GM23338 (cell line): ENCODE results near the gene S100A16. TPM values are rescaled to one million over a fixed set of nuclear protein-coding genes. Genes with fewer than 3 reads are reported as not detected.

Experiments used
- ATAC-seq: fragments of 200-7000 bp; cut with Tn5 transposase; 3 replicates; pipeline ENCODE4 v1.9.1; 2020
- DNase-seq: peaks from one replicate; pipeline ENCODE4 v3.0.0-alpha.2; 2015; ENCODE audit warnings: low spot score
- H2AFZ ChIP-seq: fragments of 200-600 bp; sonication (generic); 2 replicates; pipeline ENCODE4 v1.8.0; 2016; ENCODE audit warnings: antibody characterized with exemption, mild to moderate bottlenecking, moderate library complexity
- H3F3A ChIP-seq: fragments of 200-600 bp; sonication (generic); replicated peaks from 2 replicates; pipeline ENCODE4 v1.8.0; 2017; ENCODE audit warnings: antibody characterized with exemption, mixed run types, low read depth
- H3K27ac ChIP-seq: fragments of 200-600 bp; sonication (generic); 2 replicates; pipeline ENCODE4 v1.6.1; 2016; ENCODE audit warnings: low read depth
- H3K27me3 ChIP-seq: fragments of 200-600 bp; sonication (generic); 2 replicates; pipeline ENCODE4 v1.8.0; 2016; ENCODE audit warnings: mild to moderate bottlenecking, mixed run types, moderate library complexity; ENCODE audit not compliant: insufficient read depth
- H3K36me3 ChIP-seq: fragments of 200-600 bp; sonication (generic); 2 replicates; pipeline ENCODE4 v1.8.0; 2016; ENCODE audit warnings: mild to moderate bottlenecking; ENCODE audit not compliant: insufficient read depth
- H3K4me1 ChIP-seq: fragments of 200-600 bp; sonication (generic); 2 replicates; pipeline ENCODE4 v1.8.0; 2016; ENCODE audit warnings: mild to moderate bottlenecking, moderate library complexity; ENCODE audit not compliant: insufficient read depth
- H3K4me2 ChIP-seq: fragments of 200-600 bp; sonication (generic); 2 replicates; pipeline ENCODE4 v1.7.1; 2017; ENCODE audit warnings: mixed run types
- H3K4me3 ChIP-seq: fragments of 200-600 bp; sonication (generic); 2 replicates; pipeline ENCODE4 v1.6.1; 2016; ENCODE audit warnings: mixed run types
- H3K79me2 ChIP-seq: fragments of 200-600 bp; sonication (generic); replicated peaks from 2 replicates; pipeline ENCODE4 v1.8.0; 2017; ENCODE audit warnings: mild to moderate bottlenecking; ENCODE audit not compliant: insufficient read depth
- H3K9me2 ChIP-seq: fragments of 200-600 bp; sonication (generic); 2 replicates; pipeline ENCODE4 v1.8.0; 2017; ENCODE audit not compliant: insufficient read depth
- H4K20me1 ChIP-seq: fragments of 200-600 bp; sonication (generic); replicated peaks from 2 replicates; pipeline ENCODE4 v1.8.0; 2017; ENCODE audit warnings: mild to moderate bottlenecking; ENCODE audit not compliant: insufficient read depth
- H3K27ac Mint-ChIP-seq: 2 replicates; pipeline ENCODE4 v1.8.0; 2020; ENCODE audit warnings: inconsistent platforms, mild to moderate bottlenecking, moderate library complexity, mixed read lengths
- H3K27me3 Mint-ChIP-seq: 3 replicates; pipeline ENCODE4 v1.8.0; 2022; ENCODE audit warnings: low read depth, mild to moderate bottlenecking, moderate library complexity, mixed read lengths, inconsistent platforms; ENCODE audit not compliant: insufficient read depth, poor library complexity
- H3K36me3 Mint-ChIP-seq: 3 replicates; pipeline ENCODE4 v1.8.0; 2021; ENCODE audit warnings: low read depth, mild to moderate bottlenecking, inconsistent platforms, moderate library complexity, mixed read lengths
- H3K4me1 Mint-ChIP-seq: 3 replicates; pipeline ENCODE4 v1.8.0; 2020; ENCODE audit warnings: mild to moderate bottlenecking, inconsistent platforms, mixed read lengths
- H3K4me3 Mint-ChIP-seq: 3 replicates; pipeline ENCODE4 v1.8.0; 2021; ENCODE audit warnings: moderate library complexity, mild to moderate bottlenecking, inconsistent platforms, mixed read lengths
- H3K9me3 Mint-ChIP-seq: 3 replicates; pipeline ENCODE4 v1.8.0; 2020; ENCODE audit warnings: moderate library complexity, mild to moderate bottlenecking, inconsistent platforms, mixed read lengths
- CTCF ChIP-seq, 2 experiments: fragments of 200-600 bp in 1 of 2; sonication (generic) in 1 of 2; conservative IDR thresholded peaks; 2 replicates each; pipeline versions ENCODE4 v1.5.1 to v1.6.1; 2016 to 2017; ENCODE audit warnings: antibody characterized with exemption in 2 of 2, low read depth in 2 of 2, mild to moderate bottlenecking in 2 of 2, moderate library complexity in 1 of 2
- EZH2 ChIP-seq: fragments of 200-600 bp; sonication (generic); IDR thresholded peaks from one replicate; pipeline ENCODE4 v1.8.0; 2017; ENCODE audit warnings: antibody characterized with exemption, mild to moderate bottlenecking, low read depth; ENCODE audit not compliant: unreplicated experiment
- EZH2phosphoT487 ChIP-seq: fragments of 200-600 bp; sonication (generic); IDR thresholded peaks from one replicate; pipeline ENCODE4 v1.8.1; 2018; ENCODE audit warnings: antibody characterized with exemption; ENCODE audit not compliant: unreplicated experiment
- STAT1 ChIP-seq: IDR thresholded peaks from one replicate; pipeline ENCODE4 v1.6.1; 2016; ENCODE audit warnings: antibody characterized with exemption; ENCODE audit not compliant: unreplicated experiment
- ZNF331 ChIP-seq: fragments of 250-450 bp; sonication (Bioruptor Pico); IDR thresholded peaks from 2 replicates; pipeline ENCODE4 v1.5.0; 2020; ENCODE audit warnings: low read depth, mild to moderate bottlenecking, moderate library complexity
- polyA plus RNA-seq: library from polyadenylated mRNA; unstranded; fragments of >200 nt; fragmentation: Nextera tagmentation; extraction: Ambion mirVana; gene quantifications from 2 replicates; pipeline ENCODE4 v1.2.1, GENCODE V29; 2016
- total RNA-seq: library from RNA; depleted of rRNA; stranded (reverse); fragments of >200 nt; shearing (Covaris generic); gene quantifications from 2 replicates; pipeline ENCODE4 v1.2.3, GENCODE V29; 2014
- TF ChIP-seq, protein P1 (sequence below): fragments of 250-450 bp; sonication (Bioruptor Pico); IDR thresholded peaks from 2 replicates; pipeline ENCODE4 v1.5.0; 2020; ENCODE audit warnings: mild to moderate bottlenecking, moderate library complexity

Gene S100A16
- total and polyA plus RNA-seq, 2 experiments from 2014 or later = 13.0 to 20.4 TPM

- TF ChIP-seq, protein P1, sequence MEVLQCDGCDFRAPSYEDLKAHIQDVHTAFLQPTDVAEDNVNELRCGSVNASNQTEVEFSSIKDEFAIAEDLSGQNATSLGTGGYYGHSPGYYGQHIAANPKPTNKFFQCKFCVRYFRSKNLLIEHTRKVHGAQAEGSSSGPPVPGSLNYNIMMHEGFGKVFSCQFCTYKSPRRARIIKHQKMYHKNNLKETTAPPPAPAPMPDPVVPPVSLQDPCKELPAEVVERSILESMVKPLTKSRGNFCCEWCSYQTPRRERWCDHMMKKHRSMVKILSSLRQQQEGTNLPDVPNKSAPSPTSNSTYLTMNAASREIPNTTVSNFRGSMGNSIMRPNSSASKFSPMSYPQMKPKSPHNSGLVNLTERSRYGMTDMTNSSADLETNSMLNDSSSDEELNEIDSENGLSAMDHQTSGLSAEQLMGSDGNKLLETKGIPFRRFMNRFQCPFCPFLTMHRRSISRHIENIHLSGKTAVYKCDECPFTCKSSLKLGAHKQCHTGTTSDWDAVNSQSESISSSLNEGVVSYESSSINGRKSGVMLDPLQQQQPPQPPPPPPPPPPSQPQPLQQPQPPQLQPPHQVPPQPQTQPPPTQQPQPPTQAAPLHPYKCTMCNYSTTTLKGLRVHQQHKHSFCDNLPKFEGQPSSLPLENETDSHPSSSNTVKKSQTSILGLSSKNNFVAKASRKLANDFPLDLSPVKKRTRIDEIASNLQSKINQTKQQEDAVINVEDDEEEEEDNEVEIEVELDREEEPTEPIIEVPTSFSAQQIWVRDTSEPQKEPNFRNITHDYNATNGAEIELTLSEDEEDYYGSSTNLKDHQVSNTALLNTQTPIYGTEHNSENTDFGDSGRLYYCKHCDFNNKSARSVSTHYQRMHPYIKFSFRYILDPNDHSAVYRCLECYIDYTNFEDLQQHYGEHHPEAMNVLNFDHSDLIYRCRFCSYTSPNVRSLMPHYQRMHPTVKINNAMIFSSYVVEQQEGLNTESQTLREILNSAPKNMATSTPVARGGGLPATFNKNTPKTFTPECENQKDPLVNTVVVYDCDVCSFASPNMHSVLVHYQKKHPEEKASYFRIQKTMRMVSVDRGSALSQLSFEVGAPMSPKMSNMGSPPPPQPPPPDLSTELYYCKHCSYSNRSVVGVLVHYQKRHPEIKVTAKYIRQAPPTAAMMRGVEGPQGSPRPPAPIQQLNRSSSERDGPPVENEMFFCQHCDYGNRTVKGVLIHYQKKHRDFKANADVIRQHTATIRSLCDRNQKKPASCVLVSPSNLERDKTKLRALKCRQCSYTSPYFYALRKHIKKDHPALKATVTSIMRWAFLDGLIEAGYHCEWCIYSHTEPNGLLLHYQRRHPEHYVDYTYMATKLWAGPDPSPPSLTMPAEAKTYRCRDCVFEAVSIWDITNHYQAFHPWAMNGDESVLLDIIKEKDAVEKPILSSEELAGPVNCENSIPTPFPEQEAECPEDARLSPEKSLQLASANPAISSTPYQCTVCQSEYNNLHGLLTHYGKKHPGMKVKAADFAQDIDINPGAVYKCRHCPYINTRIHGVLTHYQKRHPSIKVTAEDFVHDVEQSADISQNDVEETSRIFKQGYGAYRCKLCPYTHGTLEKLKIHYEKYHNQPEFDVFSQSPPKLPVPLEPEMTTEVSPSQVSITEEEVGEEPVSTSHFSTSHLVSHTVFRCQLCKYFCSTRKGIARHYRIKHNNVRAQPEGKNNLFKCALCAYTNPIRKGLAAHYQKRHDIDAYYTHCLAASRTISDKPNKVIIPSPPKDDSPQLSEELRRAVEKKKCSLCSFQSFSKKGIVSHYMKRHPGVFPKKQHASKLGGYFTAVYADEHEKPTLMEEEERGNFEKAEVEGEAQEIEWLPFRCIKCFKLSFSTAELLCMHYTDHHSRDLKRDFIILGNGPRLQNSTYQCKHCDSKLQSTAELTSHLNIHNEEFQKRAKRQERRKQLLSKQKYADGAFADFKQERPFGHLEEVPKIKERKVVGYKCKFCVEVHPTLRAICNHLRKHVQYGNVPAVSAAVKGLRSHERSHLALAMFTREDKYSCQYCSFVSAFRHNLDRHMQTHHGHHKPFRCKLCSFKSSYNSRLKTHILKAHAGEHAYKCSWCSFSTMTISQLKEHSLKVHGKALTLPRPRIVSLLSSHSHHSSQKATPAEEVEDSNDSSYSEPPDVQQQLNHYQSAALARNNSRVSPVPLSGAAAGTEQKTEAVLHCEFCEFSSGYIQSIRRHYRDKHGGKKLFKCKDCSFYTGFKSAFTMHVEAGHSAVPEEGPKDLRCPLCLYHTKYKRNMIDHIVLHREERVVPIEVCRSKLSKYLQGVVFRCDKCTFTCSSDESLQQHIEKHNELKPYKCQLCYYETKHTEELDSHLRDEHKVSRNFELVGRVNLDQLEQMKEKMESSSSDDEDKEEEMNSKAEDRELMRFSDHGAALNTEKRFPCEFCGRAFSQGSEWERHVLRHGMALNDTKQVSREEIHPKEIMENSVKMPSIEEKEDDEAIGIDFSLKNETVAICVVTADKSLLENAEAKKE (CRISPR knock-in tag) = no peak
- TF ChIP-seq CTCF (conservative IDR thresholded peaks at IDR 0.05; ENCODE audit: low read depth in 2 of 2) (no peak), EZH2phosphoT487 (no peak)
These were observed 48.9 kb downstream of the S100A16 start (continued) for GRCh38 chr1:153563991-153564390.

DNA sequence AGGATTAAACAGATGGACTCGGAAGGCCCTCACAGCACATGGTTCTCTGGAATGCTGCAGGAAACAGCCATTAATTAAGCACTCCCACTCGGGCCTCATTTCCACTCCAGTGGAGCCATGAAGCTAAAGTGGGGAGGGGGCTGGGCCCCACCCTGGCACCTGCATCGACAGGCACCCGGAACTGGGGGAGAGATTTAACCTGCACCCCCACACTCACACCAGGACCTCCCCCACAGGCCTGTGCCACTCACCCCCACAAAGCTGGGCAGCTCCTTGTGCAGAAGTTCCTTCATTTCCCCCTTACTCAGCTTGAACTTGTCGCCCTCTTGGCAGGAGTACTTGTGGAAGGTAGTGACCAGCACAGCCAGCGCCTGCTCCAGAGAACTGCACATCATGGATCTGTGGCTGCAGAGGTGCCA, 49.4 kb downstream of the S100A16 start:
- H3K27me3 Mint-ChIP-seq = peaks cover 15% of the 10 kb centered on the region
- Histone ChIP-seq H3F3A (peaks cover 6% of the 10 kb centered on the region; the same call in 1 of the 2 replicates), H3K27ac (no peak overlapping the region), H3K27me3 (no peaks in the 10 kb centered on the region), H3K4me1 (peaks cover 18% of the 10 kb centered on the region), H3K4me2 (no peak overlapping the region), H3K4me3 (no peak overlapping the region), H3K9me2 (no peaks in the 10 kb centered on the region), H2AFZ (no peak overlapping the region), H3K79me2 (no peaks in the 10 kb centered on the region), H3K36me3 (no peaks in the 10 kb centered on the region), H4K20me1 (no peaks in the 10 kb centered on the region)
- ATAC-seq (no peak), DNase-seq (no peak)
- no peak overlapping the region for H3K4me3 Mint-ChIP-seq
- H3K36me3 Mint-ChIP-seq = no peaks in the 10 kb centered on the region
- H3K9me3 Mint-ChIP-seq = no peaks in the 10 kb centered on the region
- H3K4me1 Mint-ChIP-seq = peaks cover 30% of the 10 kb centered on the region
- H3K27ac Mint-ChIP-seq = no peak overlapping the region; the same call in 1 of the 2 replicates
- TF ChIP-seq ZNF331 = no peak
- TF ChIP-seq EZH2phosphoT487 = no peak
- TF ChIP-seq STAT1 = no peak
- no peak for TF ChIP-seq EZH2
- TF ChIP-seq CTCF (conservative IDR thresholded peaks at IDR 0.05; ENCODE audit: low read depth in 2 of 2) = no peak
